CD14-positive monocyte (primary cell): ENCODE results near the gene TBC1D22A. TPM values are rescaled to one million over a fixed set of nuclear protein-coding genes. Genes with fewer than 3 reads are reported as not detected.

Source experiments
- DNase-seq, 3 donors: peaks; one replicate each; pipeline ENCODE4 v3.0.0-alpha.2; 2011 to 2022
- H2AFZ ChIP-seq: 2 replicates; pipeline ENCODE4 v1.6.0; 2012; ENCODE audit warnings: mild to moderate bottlenecking, low read depth, low read length, inconsistent platforms; ENCODE audit not compliant: insufficient read depth, poor library complexity, severe bottlenecking
- H3K27ac ChIP-seq, 2 donors: 1 replicate in 1 of 2; 2 replicates in 1 of 2; pipeline ENCODE4 v1.5.1; 2012 to 2013; ENCODE audit warnings: low read length in 2 of 2, control low read depth in 1 of 2, inconsistent platforms in 1 of 2, low read depth in 1 of 2, mild to moderate bottlenecking in 1 of 2
- H3K27me3 ChIP-seq, 2 donors: one replicate each; pipeline versions ENCODE4 v1.6.0 to v1.6.1; 2011 to 2013; ENCODE audit warnings: low read length in 2 of 2; ENCODE audit not compliant: control insufficient read depth in 2 of 2, insufficient read depth in 2 of 2
- H3K36me3 ChIP-seq, 2 donors: replicated peaks in 1 of 2; 1 replicate in 1 of 2; 2 replicates in 1 of 2; pipeline versions ENCODE4 v1.5.1 to v1.6.1; 2012 to 2013; ENCODE audit warnings: low read length in 2 of 2, control low read depth in 1 of 2, inconsistent platforms in 1 of 2, mild to moderate bottlenecking in 1 of 2; ENCODE audit not compliant: insufficient read depth in 2 of 2, control insufficient read depth in 1 of 2
- H3K4me1 ChIP-seq, 2 donors: 1 replicate in 1 of 2; 2 replicates in 1 of 2; pipeline versions ENCODE4 v1.5.1 to v1.6.1; 2012 to 2013; ENCODE audit warnings: low read length in 2 of 2, control low read depth in 1 of 2, inconsistent platforms in 1 of 2, mild to moderate bottlenecking in 1 of 2, moderate library complexity in 1 of 2; ENCODE audit not compliant: insufficient read depth in 2 of 2, control insufficient read depth in 1 of 2
- H3K4me2 ChIP-seq: replicated peaks from 2 replicates; pipeline ENCODE3; 2012; ENCODE audit warnings: low read length, moderate library complexity, mild to moderate bottlenecking; ENCODE audit not compliant: poor library complexity, severe bottlenecking; ENCODE audit errors: extremely low read depth
- H3K4me3 ChIP-seq, 3 experiments: fragments of 200-600 bp in 1 of 3; sonication (generic) in 1 of 3; replicated peaks in 1 of 3; 1 replicate in 2 of 3; 2 replicates in 1 of 3; pipeline ENCODE4 v1.5.1; 2011 to 2013; ENCODE audit warnings: low read length in 3 of 3, mild to moderate bottlenecking in 3 of 3, control low read depth in 2 of 3, low read depth in 2 of 3, inconsistent platforms in 1 of 3, moderate library complexity in 1 of 3
- H3K79me2 ChIP-seq: 2 replicates; pipeline ENCODE4 v1.6.0; 2012; ENCODE audit warnings: mild to moderate bottlenecking, control low read depth, inconsistent platforms, low read length, moderate library complexity; ENCODE audit not compliant: insufficient read depth
- H3K9ac ChIP-seq: 2 replicates; pipeline ENCODE4 v1.6.0; 2017; ENCODE audit warnings: low read length, mild to moderate bottlenecking; ENCODE audit not compliant: insufficient read depth, poor library complexity, severe bottlenecking
- H3K9me3 ChIP-seq, 2 donors: replicated peaks in 1 of 2; 1 replicate in 1 of 2; 2 replicates in 1 of 2; pipeline versions ENCODE4 v1.5.1 to v1.6.1; 2012 to 2013; ENCODE audit warnings: low read length in 2 of 2, control low read depth in 1 of 2; ENCODE audit not compliant: control insufficient read depth in 1 of 2, insufficient read depth in 1 of 2
- H4K20me1 ChIP-seq: 2 replicates; pipeline ENCODE4 v1.6.0; 2012; ENCODE audit warnings: mild to moderate bottlenecking, low read length, control low read depth, moderate library complexity; ENCODE audit not compliant: insufficient read depth
- H3K27ac Mint-ChIP-seq, 7 donors: one replicate each; pipeline ENCODE4 v1.8.0; 2020; ENCODE audit warnings: mild to moderate bottlenecking in 7 of 7, mixed read lengths in 7 of 7, moderate library complexity in 6 of 7, inconsistent platforms in 2 of 7
- H3K27me3 Mint-ChIP-seq, 3 donors: one replicate each; pipeline ENCODE4 v1.8.0; 2021 to 2022; ENCODE audit warnings: low read depth in 3 of 3, mild to moderate bottlenecking in 3 of 3, mixed read lengths in 3 of 3, moderate library complexity in 3 of 3, inconsistent platforms in 1 of 3
- H3K36me3 Mint-ChIP-seq, 2 donors: one replicate each; pipeline ENCODE4 v1.8.0; 2020; ENCODE audit warnings: mixed read lengths in 2 of 2, inconsistent platforms in 1 of 2, mild to moderate bottlenecking in 1 of 2
- H3K4me1 Mint-ChIP-seq: one replicate; pipeline ENCODE4 v1.8.0; 2020; ENCODE audit warnings: mild to moderate bottlenecking, mixed read lengths
- H3K4me3 Mint-ChIP-seq, 2 donors: one replicate each; pipeline ENCODE4 v1.8.0; 2020; ENCODE audit warnings: mild to moderate bottlenecking in 2 of 2, mixed read lengths in 2 of 2, moderate library complexity in 1 of 2
- H3K9me3 Mint-ChIP-seq, 7 donors: one replicate each; pipeline ENCODE4 v1.8.0; 2020 to 2022; ENCODE audit warnings: mixed read lengths in 7 of 7, mild to moderate bottlenecking in 6 of 7, moderate library complexity in 6 of 7, inconsistent platforms in 2 of 7
- CTCF ChIP-seq: fragments of 200-600 bp; IDR thresholded peaks from one replicate; pipeline ENCODE4 v1.8.0; 2022; ENCODE audit warnings: antibody characterized with exemption, mild to moderate bottlenecking
- WGBS: methylation state at CpG from one replicate; pipeline ENCODE4 v1.1.5; 2013; ENCODE audit warnings: missing lambda C conversion rate; ENCODE audit not compliant: insufficient coverage; 5-methylcytosine and 5-hydroxymethylcytosine counted together
- intact Hi-C, 2 donors: fragments of 100-400 bp; cut with micrococcal nuclease; formaldehyde crosslinking; loops; one replicate each; pipeline versions ENCODE4 v1.15.0 to v1.15.1; 2023
- polyA plus RNA-seq, 3 donors: library from polyadenylated mRNA; depleted of rRNA in 1 of 3; unstranded in 2 of 3; stranded (reverse) in 1 of 3; fragments of 300-500 nt in 2 of 3; fragments of >200 nt in 1 of 3; fragmentation: Illumina TruSeq in 2 of 3; gene quantifications; 1 replicate in 2 of 3; 2 replicates in 1 of 3; pipeline ENCODE4 v1.2.3, GENCODE V29; 2012 to 2021

TBC1D22A gene
- polyA plus RNA-seq, 3 donors = 25.9 to 36.2 (median 29.5) TPM

DNA sequence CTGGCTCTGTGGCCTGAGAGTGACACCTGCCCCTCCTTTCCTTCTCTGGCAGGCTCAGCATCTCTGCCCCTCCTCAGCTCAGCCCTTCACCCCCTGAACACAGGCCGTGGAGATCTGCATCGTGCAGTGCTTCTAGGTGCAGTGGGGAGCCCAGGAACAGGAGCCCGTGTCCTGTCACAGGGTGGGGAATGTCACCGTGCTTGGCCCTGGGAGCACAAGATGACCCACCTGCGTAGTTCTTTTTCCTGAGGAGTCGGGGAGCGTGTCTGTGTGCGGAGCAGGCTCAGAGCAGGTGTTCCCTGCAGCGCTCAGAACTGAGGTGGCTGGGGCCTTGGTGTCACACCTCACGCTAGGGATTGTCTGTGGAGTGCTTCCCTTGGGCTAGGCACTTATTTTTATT lies 10.6 kb downstream of the TBC1D22A start:
- WGBS = 59% methylated on average over 10 of the region's 10 CpGs
- peak overlapping the region; percentile 72 for H3K9ac ChIP-seq
- H3K4me3 Mint-ChIP-seq = no peak overlapping the region
- TF ChIP-seq CTCF = no peak
- H4K20me1 ChIP-seq = peaks cover 5% of the 10 kb centered on the region
- H3K27ac ChIP-seq = peak overlapping the region; percentile 95
- H3K27me3 Mint-ChIP-seq = peaks cover 0 to 3% (median 1%) of the 10 kb centered on the region in 3 donors
- peaks cover 0 to 3% (median 0%) of the 10 kb centered on the region in 7 donors for H3K9me3 Mint-ChIP-seq
- H3K79me2 ChIP-seq = peaks cover 74% of the 10 kb centered on the region
- H3K27ac Mint-ChIP-seq = peak overlapping the region; percentile 95 to 98 (median 97)
- DNase-seq = no peak
- peaks cover 30 to 58% of the 10 kb centered on the region in 2 donors for H3K36me3 Mint-ChIP-seq
- peak overlapping the region in 1 of 3 experiments; percentile 61 for H3K4me3 ChIP-seq
- H3K27me3 ChIP-seq = no peaks in the 10 kb centered on the region
- H3K4me2 ChIP-seq = peak overlapping the region; percentile 69
- peaks cover 0 to 3% of the 10 kb centered on the region in 2 donors for H3K36me3 ChIP-seq
- H3K4me1 Mint-ChIP-seq = peaks cover 88% of the 10 kb centered on the region
- intact Hi-C loops = loop anchor here in 1 of 2 donors (5.0 kb wide), 1 partner anchor 36 kb away; the partner anchor contains the start of gene CERK
- no peak overlapping the region for H2AFZ ChIP-seq
- peaks cover 85 to 87% of the 10 kb centered on the region in 2 donors for H3K4me1 ChIP-seq
- H3K9me3 ChIP-seq = no peaks in the 10 kb centered on the region

DNA sequence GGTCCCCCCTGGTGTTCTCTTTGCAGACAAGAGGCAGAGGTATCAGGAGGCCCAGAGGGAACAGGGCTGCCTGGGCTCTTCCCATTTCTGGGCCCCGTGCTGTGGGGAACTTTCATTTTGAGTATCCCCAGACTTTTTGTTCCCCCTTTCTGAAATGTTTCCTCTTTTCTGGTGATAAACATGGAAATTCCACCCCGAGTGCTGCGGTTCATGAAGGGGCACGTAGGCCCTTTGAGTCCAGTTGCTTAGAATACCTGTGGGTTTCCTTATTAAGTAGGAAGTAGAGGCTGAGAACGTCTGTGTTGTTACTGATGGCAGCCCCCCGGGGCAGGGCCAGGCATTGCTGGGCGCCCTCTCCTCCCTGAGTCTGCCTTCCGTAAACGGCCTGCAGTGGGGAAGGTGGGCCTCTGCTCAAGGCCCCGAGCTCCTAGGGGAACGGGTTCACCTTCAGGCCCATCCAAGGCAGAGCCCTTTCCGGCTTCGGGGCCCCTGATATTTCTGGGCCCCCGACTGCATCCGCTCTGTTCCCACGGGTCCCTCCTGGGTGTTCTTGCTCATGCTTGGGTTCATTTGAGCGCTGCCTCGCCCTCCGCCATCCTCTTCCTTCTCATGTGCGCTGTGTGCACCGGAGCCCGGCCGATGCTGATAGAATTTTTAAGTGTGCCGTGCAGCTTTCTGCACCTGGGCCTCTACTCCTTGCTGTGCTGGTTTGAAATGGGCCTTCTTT lies 12.0 kb downstream of the TBC1D22A start:
- TF ChIP-seq CTCF = no peak
- peak overlapping the region; percentile 68 for H2AFZ ChIP-seq
- H3K36me3 ChIP-seq = no peaks in the 10 kb centered on the region
- Mint-ChIP-seq H3K27ac (peak overlapping the region; percentile 95 to 98 (median 97)), H3K9me3 (peaks cover 0 to 3% (median 0%) of the 10 kb centered on the region in 7 donors), H3K27me3 (peaks cover 0 to 3% (median 1%) of the 10 kb centered on the region in 3 donors), H3K4me1 (peaks cover 80% of the 10 kb centered on the region), H3K4me3 (peak overlapping the region; percentile 64 to 82), H3K36me3 (peaks cover 27 to 50% of the 10 kb centered on the region in 2 donors)
- peaks cover 74% of the 10 kb centered on the region for H3K79me2 ChIP-seq
- H3K4me3 ChIP-seq = peak overlapping the region in 1 of 3 experiments; percentile 61
- H3K4me2 ChIP-seq = peak overlapping the region; percentile 69
- peaks cover 81% of the 10 kb centered on the region in 2 donors for H3K4me1 ChIP-seq
- intact Hi-C loops = loop anchor here in 1 of 2 donors (5.0 kb wide), 1 partner anchor 37 kb away; the partner anchor contains the start of gene CERK
- H3K27ac ChIP-seq = peak overlapping the region; percentile 95
- H3K9me3 ChIP-seq = no peaks in the 10 kb centered on the region
- H3K9ac ChIP-seq = peak overlapping the region; percentile 72
- WGBS = 13% methylated on average over 20 of the region's 24 CpGs
- DNase-seq = peak; percentile 85 to 97 (median 93)
- no peaks in the 10 kb centered on the region for H3K27me3 ChIP-seq
- peaks cover 18% of the 10 kb centered on the region for H4K20me1 ChIP-seq
